ENCODE data around the gene ONECUT3.
A peak's percentile ranks its signal among the peaks of the same experiment; 100 is the strongest.

Gene ONECUT3

GRCh38 chr19:1747285-1748114 is 5.8 kb upstream of the ONECUT3 start (continued):
- no peak for TF ChIP-seq ZNF239 (tag by site-specific recombination; IDR thresholded peaks at IDR 0.05)
- peak; percentile 61; the same call in 1 of the 2 replicates for TF ChIP-seq INSM2 (tag by site-specific recombination; IDR thresholded peaks at IDR 0.05)
- no peak for TF ChIP-seq GLI2 (tag by site-specific recombination; IDR thresholded peaks at IDR 0.05; ENCODE audit: borderline replicate concordance, low read depth)
- no peak for TF ChIP-seq YY2 (tag by site-specific recombination; IDR thresholded peaks at IDR 0.05)
- peak; percentile 83 for TF ChIP-seq SP3 (tag by site-specific recombination; IDR thresholded peaks at IDR 0.05)
- peak; percentile 91 for TF ChIP-seq GLI4 (tag by site-specific recombination; IDR thresholded peaks at IDR 0.05)
- TF ChIP-seq BCL6B (tag by site-specific recombination; IDR thresholded peaks at IDR 0.05) = no peak
- TF ChIP-seq ZNF266 (tag by site-specific recombination; IDR thresholded peaks at IDR 0.05; ENCODE audit: low read depth) = no peak
- TF ChIP-seq ZNF174 (tag by site-specific recombination; IDR thresholded peaks at IDR 0.05) = no peak
- no peak for TF ChIP-seq ZNF488 (tag by site-specific recombination; IDR thresholded peaks at IDR 0.05)
- no peak for TF ChIP-seq ZNF645 (tag by site-specific recombination; IDR thresholded peaks at IDR 0.05)
- peak; percentile 61; the same call in 1 of the 2 replicates for TF ChIP-seq ZNF335 (tag by site-specific recombination; conservative IDR thresholded peaks at IDR 0.05)
- TF ChIP-seq ZNF791 (tag by site-specific recombination; IDR thresholded peaks at IDR 0.05) = no peak
- no peak for TF ChIP-seq ZNF362 (tag by site-specific recombination; IDR thresholded peaks at IDR 0.05)
- no peak for TF ChIP-seq HOXC10 (CRISPR knock-in tag; IDR thresholded peaks at IDR 0.05)
- peak; percentile 91 for TF ChIP-seq ZBTB48 (tag by site-specific recombination; IDR thresholded peaks at IDR 0.05)
- TF ChIP-seq ZNF292 (tag by site-specific recombination; IDR thresholded peaks at IDR 0.05; ENCODE audit: borderline replicate concordance, low read depth) = no peak
- TF ChIP-seq ZNF26 (tag by site-specific recombination; IDR thresholded peaks at IDR 0.05) = no peak
- no peak for TF ChIP-seq ZNF768 (tag by site-specific recombination; IDR thresholded peaks at IDR 0.05)
- no peak for TF ChIP-seq RBAK (tag by site-specific recombination; IDR thresholded peaks at IDR 0.05)
- TF ChIP-seq ZNF623 (tag by site-specific recombination; IDR thresholded peaks at IDR 0.05) = peak; percentile 8; the same call in 1 of the 2 replicates
- no peak for TF ChIP-seq ZNF16 (tag by site-specific recombination; IDR thresholded peaks at IDR 0.05; ENCODE audit: low read depth)
- TF ChIP-seq ZNF501 (tag by site-specific recombination; IDR thresholded peaks at IDR 0.05) = no peak
- TF ChIP-seq ZNF423 (tag by site-specific recombination; IDR thresholded peaks at IDR 0.05) = no peak
- TF ChIP-seq ZNF514 (tag by site-specific recombination; IDR thresholded peaks at IDR 0.05) = no peak
- no peak for TF ChIP-seq ZNF48 (tag by site-specific recombination; IDR thresholded peaks at IDR 0.05)
- peak; percentile 99 for TF ChIP-seq GLIS1 (tag by site-specific recombination; IDR thresholded peaks at IDR 0.05)
- no peak; the same call in 1 of the 2 replicates for TF ChIP-seq ZNF184 (tag by site-specific recombination; IDR thresholded peaks at IDR 0.05)
- peak; percentile 31; the same call in 1 of the 2 replicates for TF ChIP-seq TSHZ1 (tag by site-specific recombination; IDR thresholded peaks at IDR 0.05; ENCODE audit: borderline replicate concordance)

Data from HEK293 (cell line).